ENCODE measurements around the gene BARHL2. TPM values are rescaled to one million over a fixed set of nuclear protein-coding genes. Genes with fewer than 3 reads are reported as not detected.

Gene BARHL2
- total RNA-seq, 6 donors from 2014 or later, result not detected

DNA sequence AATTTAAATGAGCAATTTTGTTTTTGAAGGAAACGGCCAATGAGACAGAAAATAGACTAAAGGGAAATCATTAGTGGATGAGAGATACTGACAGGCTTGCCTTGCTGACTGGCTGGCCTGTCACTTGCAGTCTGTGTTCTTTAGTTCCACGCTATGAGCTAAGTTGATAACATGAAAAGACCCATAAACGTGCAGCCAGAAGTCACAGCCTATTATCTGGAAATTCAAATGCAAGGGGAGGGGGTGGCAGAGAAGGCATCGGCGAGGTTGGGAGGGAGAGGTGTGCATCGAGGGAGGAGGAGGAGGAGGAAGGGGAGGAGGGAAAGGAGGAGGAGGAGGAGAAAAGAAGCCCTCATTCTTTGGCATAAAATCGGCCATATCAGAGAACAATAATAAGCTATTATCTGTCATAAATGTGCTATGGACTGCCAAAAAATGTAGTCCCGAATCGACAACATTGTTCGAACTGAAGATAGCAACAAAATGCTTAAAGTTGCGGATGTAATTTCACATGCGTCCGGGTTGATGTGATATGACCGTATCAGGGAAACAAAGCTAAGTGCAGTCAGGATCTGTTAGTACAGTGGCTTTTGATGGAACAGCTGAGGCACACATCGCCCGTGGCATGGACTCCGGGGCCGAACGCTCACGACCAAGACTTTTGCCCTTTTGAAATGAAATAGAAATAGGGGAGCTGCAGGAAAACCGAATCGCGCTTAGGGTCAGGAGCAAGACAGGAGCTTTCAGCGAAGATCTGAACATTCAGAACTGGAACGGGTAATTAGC lies 11.6 kb upstream of the BARHL2 start:
- H3K4me3 ChIP-seq, result no peak overlapping the region
- DNase-seq, result no peak
- TF ChIP-seq, protein P1, sequence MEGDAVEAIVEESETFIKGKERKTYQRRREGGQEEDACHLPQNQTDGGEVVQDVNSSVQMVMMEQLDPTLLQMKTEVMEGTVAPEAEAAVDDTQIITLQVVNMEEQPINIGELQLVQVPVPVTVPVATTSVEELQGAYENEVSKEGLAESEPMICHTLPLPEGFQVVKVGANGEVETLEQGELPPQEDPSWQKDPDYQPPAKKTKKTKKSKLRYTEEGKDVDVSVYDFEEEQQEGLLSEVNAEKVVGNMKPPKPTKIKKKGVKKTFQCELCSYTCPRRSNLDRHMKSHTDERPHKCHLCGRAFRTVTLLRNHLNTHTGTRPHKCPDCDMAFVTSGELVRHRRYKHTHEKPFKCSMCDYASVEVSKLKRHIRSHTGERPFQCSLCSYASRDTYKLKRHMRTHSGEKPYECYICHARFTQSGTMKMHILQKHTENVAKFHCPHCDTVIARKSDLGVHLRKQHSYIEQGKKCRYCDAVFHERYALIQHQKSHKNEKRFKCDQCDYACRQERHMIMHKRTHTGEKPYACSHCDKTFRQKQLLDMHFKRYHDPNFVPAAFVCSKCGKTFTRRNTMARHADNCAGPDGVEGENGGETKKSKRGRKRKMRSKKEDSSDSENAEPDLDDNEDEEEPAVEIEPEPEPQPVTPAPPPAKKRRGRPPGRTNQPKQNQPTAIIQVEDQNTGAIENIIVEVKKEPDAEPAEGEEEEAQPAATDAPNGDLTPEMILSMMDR (IDR thresholded peaks at IDR 0.05), result no peak
- TF ChIP-seq EP300 (IDR thresholded peaks at IDR 0.05) (no peak), POLR2A (IDR thresholded peaks at IDR 0.05) (no peak), POLR2AphosphoS5 (IDR thresholded peaks at IDR 0.05) (no peak)
- H3K27me3 ChIP-seq, result peaks cover 0 to 74% (median 48%) of the 10 kb centered on the region in 4 donors
- no peaks in the 10 kb centered on the region for H3K9me3 ChIP-seq
- no peak overlapping the region for H3K27ac ChIP-seq
- ATAC-seq (ENCODE audit: low FRiP score in 2 of 2), result no peak
- peaks cover 31 to 56% (median 40%) of the 10 kb centered on the region in 4 donors for H3K4me1 ChIP-seq
- WGBS, 2 donors, result 12 to 17% methylated on average over 25 of the region's 25 CpGs
- no peaks in the 10 kb centered on the region for H3K36me3 ChIP-seq

DNA sequence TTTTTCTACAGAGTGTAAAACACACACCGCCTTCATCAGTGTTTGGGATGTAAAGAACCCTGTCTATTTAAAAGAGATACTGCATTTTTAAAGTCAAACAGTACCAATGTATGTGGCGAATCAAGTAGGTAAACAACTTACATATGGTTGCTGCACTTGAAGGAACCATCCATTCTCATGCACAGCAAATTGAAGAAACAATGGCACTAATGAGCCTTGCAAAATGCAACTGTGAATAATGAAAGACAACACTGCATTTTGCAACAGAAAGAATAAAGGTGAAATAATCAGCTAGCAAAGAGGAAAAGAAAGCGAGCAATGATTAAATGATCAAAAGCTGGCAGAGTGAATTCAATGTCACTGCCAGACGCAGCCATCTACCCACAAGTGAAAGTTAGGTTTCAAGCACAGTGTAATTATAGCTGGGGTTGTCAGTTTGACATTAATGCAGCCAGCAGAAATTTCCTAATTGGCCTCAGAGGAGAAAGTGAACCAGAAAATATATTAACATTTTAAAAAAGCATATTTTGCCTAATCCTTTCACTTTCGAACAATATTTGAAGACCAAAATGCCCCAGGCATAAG lies 10.9 kb upstream of the BARHL2 start:
- no peak for ATAC-seq (ENCODE audit: low FRiP score in 2 of 2)
- peaks cover 37 to 62% (median 44%) of the 10 kb centered on the region in 4 donors for H3K4me1 ChIP-seq
- no peak overlapping the region for H3K27ac ChIP-seq
- no peaks in the 10 kb centered on the region for H3K36me3 ChIP-seq
- DNase-seq, result no peak
- H3K27me3 ChIP-seq, result peaks cover 0 to 81% (median 50%) of the 10 kb centered on the region in 4 donors
- no peak for TF ChIP-seq POLR2A (IDR thresholded peaks at IDR 0.05)
- TF ChIP-seq EP300 (IDR thresholded peaks at IDR 0.05), result no peak
- TF ChIP-seq POLR2AphosphoS5 (IDR thresholded peaks at IDR 0.05), result no peak
- TF ChIP-seq, protein P1 (IDR thresholded peaks at IDR 0.05), result no peak
- no peak overlapping the region for H3K4me3 ChIP-seq
- 20 to 21% methylated on average over 5 of the region's 5 CpGs for WGBS, 2 donors
- H3K9me3 ChIP-seq, result no peaks in the 10 kb centered on the region

DNA sequence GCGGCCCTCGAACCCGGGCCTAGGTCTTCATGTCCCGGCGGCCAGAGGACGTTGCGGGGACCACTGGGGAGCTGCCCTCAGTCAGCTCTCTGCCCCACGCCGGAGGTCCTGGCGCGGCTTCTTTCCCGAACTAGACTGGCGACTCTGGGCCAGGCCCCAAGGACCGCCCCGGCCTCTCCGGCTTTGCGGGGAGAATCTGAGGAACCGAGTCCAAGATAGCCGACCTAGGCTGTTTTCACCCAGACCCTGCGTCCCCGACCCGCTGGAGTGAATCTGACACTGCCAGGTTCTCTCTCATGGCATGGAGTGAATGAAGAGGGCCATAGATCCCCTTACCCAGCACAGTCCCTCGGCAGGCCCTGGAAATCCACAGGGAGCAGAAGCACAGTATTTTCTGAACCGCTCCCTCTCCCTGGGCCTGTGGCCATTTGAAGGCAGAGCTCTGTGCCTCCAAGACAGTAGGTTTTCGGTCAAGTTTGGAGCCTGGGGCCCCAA lies 9.9 kb upstream of the BARHL2 start:
- ATAC-seq (ENCODE audit: low FRiP score in 2 of 2) (no peak), DNase-seq (peak in 1 of 2 donors; percentile 81)
- Histone ChIP-seq H3K4me1 (peaks cover 37 to 62% (median 45%) of the 10 kb centered on the region in 4 donors), H3K36me3 (no peaks in the 10 kb centered on the region), H3K27ac (no peak overlapping the region), H3K9me3 (no peaks in the 10 kb centered on the region), H3K27me3 (peaks cover 0 to 91% (median 50%) of the 10 kb centered on the region in 4 donors), H3K4me3 (no peak overlapping the region)
- TF ChIP-seq POLR2A (IDR thresholded peaks at IDR 0.05) (no peak), POLR2AphosphoS5 (IDR thresholded peaks at IDR 0.05) (no peak), EP300 (IDR thresholded peaks at IDR 0.05) (no peak)
- TF ChIP-seq, protein P1 (IDR thresholded peaks at IDR 0.05), result no peak
- 25 to 75% methylated on average over 1 to 9 of the region's 25 CpGs for WGBS, 2 donors

DNA sequence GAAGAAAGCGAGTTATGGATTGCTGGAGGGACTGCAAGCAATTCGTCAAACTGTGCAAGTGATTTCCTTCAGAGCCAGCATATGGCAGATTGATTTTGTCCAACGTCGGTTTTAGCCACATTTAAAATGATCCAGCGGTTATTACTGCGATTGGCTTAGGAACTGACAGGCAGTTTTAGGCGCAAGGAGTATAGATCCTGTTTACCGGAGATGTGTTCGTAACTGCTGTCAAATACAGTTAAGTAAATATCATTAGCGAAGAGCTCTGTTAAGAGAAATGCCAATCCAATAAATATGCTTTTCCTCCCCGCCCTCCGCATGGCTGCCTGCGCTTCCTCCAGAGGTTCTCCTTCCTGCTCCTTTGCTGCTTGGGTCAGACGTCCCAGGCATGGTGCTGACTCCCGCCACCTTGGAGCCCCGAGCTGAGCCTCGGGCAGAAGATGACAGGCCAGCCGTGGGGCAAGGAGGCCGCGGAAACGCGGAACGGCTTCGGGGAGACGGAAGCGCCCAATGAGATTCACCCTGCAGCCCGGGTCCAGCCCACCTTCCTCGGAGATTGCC lies 9.4 kb upstream of the BARHL2 start:
- Histone ChIP-seq H3K4me1 (peaks cover 38 to 64% (median 45%) of the 10 kb centered on the region in 4 donors), H3K4me3 (no peak overlapping the region), H3K27me3 (peaks cover 0 to 93% (median 52%) of the 10 kb centered on the region in 4 donors), H3K27ac (no peak overlapping the region), H3K36me3 (no peaks in the 10 kb centered on the region), H3K9me3 (no peaks in the 10 kb centered on the region)
- ATAC-seq (ENCODE audit: low FRiP score in 2 of 2), result peak in 1 of 2 donors; percentile 9
- 9% methylated on average over 10 to 18 of the region's 28 CpGs for WGBS, 2 donors
- TF ChIP-seq EP300 (IDR thresholded peaks at IDR 0.05) (no peak), POLR2AphosphoS5 (IDR thresholded peaks at IDR 0.05) (no peak), POLR2A (IDR thresholded peaks at IDR 0.05) (no peak)
- TF ChIP-seq, protein P1 (IDR thresholded peaks at IDR 0.05), result no peak
- DNase-seq, result no peak
